Ureter (tissue), 1 donor: ENCODE data around the gene OR6V1. TPM values are rescaled to one million over a fixed set of nuclear protein-coding genes. Genes with fewer than 3 reads are reported as not detected.

Experiments
- total RNA-seq: library from RNA; stranded (reverse); gene quantifications from one replicate; pipeline ENCODE4 v1.2.4, GENCODE V29; 2023
- donor health status: DM: yes; HTN: yes; CAD: no.

OR6V1 gene
- total RNA-seq, 1 donor from 2014 or later = not detected

Other genes starting within 250 kb of the OR6V1 start
- 55.9 TPM for gene EPHB6, start 197.3 kb upstream of the OR6V1 start, total RNA-seq
- 27.7 TPM for gene TRPV6, start 166.6 kb upstream of the OR6V1 start, total RNA-seq
- not detected for gene TRPV5, start 118.6 kb upstream of the OR6V1 start, total RNA-seq
- not detected for gene LLCFC1, start 112.9 kb upstream of the OR6V1 start, total RNA-seq
- 1.3 TPM for gene KEL, start 90.0 kb upstream of the OR6V1 start, total RNA-seq
- gene OR9A2, start 25.2 kb upstream of the OR6V1 start, total RNA-seq = not detected
- not detected for gene PIP, start 79.7 kb downstream of the OR6V1 start, total RNA-seq
- gene TAS2R39, start 131.1 kb downstream of the OR6V1 start, total RNA-seq = not detected
- not detected for gene TAS2R40, start 169.7 kb downstream of the OR6V1 start, total RNA-seq
- gene GSTK1, start 211.1 kb downstream of the OR6V1 start, total RNA-seq = 200 TPM
- gene TMEM139, start 232.6 kb downstream of the OR6V1 start, total RNA-seq = 34.0 TPM
- gene CASP2, start 236.0 kb downstream of the OR6V1 start, total RNA-seq = 42.3 TPM